Measurements from ENCODE around the gene HNRNPU. TPM values are rescaled to one million over a fixed set of nuclear protein-coding genes. Genes with fewer than 3 reads are reported as not detected.

The HNRNPU gene
- polyA plus RNA-seq, 1 of the 3 experiments (the other 2 are of a cell fraction) = 164 TPM

- H3K36me3 ChIP-seq (replicated peaks in 1 of 2; ENCODE audit: control insufficient read depth in 1 of 2, insufficient read depth in 2 of 2, low read length in 1 of 2) = no peaks in the 10 kb centered on the region
Measured at GRCh38 chr1:244878681-244879080, 14.3 kb upstream of the HNRNPU start.

GRCh38 chr1:244876228-244876910, 12.0 kb upstream of the HNRNPU start:
- Histone ChIP-seq H4K20me1 (ENCODE audit: insufficient read depth) (no peaks in the 10 kb centered on the region), H3K79me2 (ENCODE audit: insufficient read depth) (no peaks in the 10 kb centered on the region), H3K27ac (ENCODE audit: low read depth in 2 of 2, low read length in 1 of 2) (no peak overlapping the region), H3K4me1 (ENCODE audit: control insufficient read depth in 1 of 2, insufficient read depth in 2 of 2, low read depth in 1 of 2, low read length in 1 of 2) (no peaks in the 10 kb centered on the region), H3K27me3 (ENCODE audit: insufficient read depth) (no peaks in the 10 kb centered on the region), H3K4me3 (ENCODE audit: low read depth in 2 of 2, low read length in 1 of 2) (no peak overlapping the region), H2AFZ (ENCODE audit: low read depth) (no peak overlapping the region), H3K4me2 (no peak overlapping the region), H3K9me2 (no peaks in the 10 kb centered on the region), H3F3A (replicated peaks; ENCODE audit: insufficient read depth) (no peaks in the 10 kb centered on the region), H3K9ac (no peak overlapping the region), H3K9me3 (no peaks in the 10 kb centered on the region), H3K36me3 (replicated peaks in 1 of 2; ENCODE audit: control insufficient read depth in 1 of 2, insufficient read depth in 2 of 2, low read length in 1 of 2) (no peaks in the 10 kb centered on the region)
- DNase-seq = no peak
- TF ChIP-seq NFIC (IDR thresholded peaks at IDR 0.05; ENCODE audit: borderline replicate concordance) = no peak
- ChIA-PET CTCF (interaction anchor here (0.9 kb wide), 1 partner anchor 166 kb away, joined by 3 read pairs; no protein-coding TSS in a partner anchor), POLR2A (interaction anchor here (1.0 kb wide), 1 partner anchor 11 kb away, joined by 3 read pairs; no protein-coding TSS in a partner anchor)
- WGBS (ENCODE audit: low lambda C conversion rate) = 84% methylated on average over 8 of the region's 8 CpGs

More at GRCh38 chr1:244878681-244879080, 14.3 kb upstream of the HNRNPU start:
- Histone ChIP-seq H3K4me3 (ENCODE audit: low read depth in 2 of 2, low read length in 1 of 2) (no peak overlapping the region), H3F3A (replicated peaks; ENCODE audit: insufficient read depth) (no peaks in the 10 kb centered on the region), H3K27ac (ENCODE audit: low read depth in 2 of 2, low read length in 1 of 2) (no peak overlapping the region), H3K9me2 (no peaks in the 10 kb centered on the region), H3K4me1 (ENCODE audit: control insufficient read depth in 1 of 2, insufficient read depth in 2 of 2, low read depth in 1 of 2, low read length in 1 of 2) (no peaks in the 10 kb centered on the region), H3K79me2 (ENCODE audit: insufficient read depth) (no peaks in the 10 kb centered on the region), H3K4me2 (no peak overlapping the region), H3K9ac (no peak overlapping the region), H3K9me3 (no peaks in the 10 kb centered on the region), H4K20me1 (ENCODE audit: insufficient read depth) (no peaks in the 10 kb centered on the region), H2AFZ (ENCODE audit: low read depth) (no peak overlapping the region), H3K27me3 (ENCODE audit: insufficient read depth) (no peaks in the 10 kb centered on the region)
- DNase-seq = no peak
- CTCF ChIA-PET = no interaction called here
- 88% methylated on average over 5 of the region's 5 CpGs for WGBS (ENCODE audit: low lambda C conversion rate)
- POLR2A ChIA-PET = interaction anchor here (0.7 kb wide), 1 partner anchor 1451 kb away, joined by 3 read pairs; no protein-coding TSS in a partner anchor
- TF ChIP-seq RXRA (IDR thresholded peaks at IDR 0.05; ENCODE audit: borderline replicate concordance, low read depth) = no peak
- no peak for TF ChIP-seq FOXJ3 (CRISPR knock-in tag; IDR thresholded peaks at IDR 0.05)
- TF ChIP-seq FOXM1 (IDR thresholded peaks at IDR 0.05; ENCODE audit: low read depth) = no peak
- no peak for TF ChIP-seq RFX5 (IDR thresholded peaks at IDR 0.05; ENCODE audit: low read length)
- TF ChIP-seq EZH2phosphoT487 (IDR thresholded peaks at IDR 0.05; ENCODE audit: borderline replicate concordance, low read depth) = no peak
- TF ChIP-seq RCOR1 (IDR thresholded peaks at IDR 0.05; ENCODE audit: low read length) = no peak
- TF ChIP-seq TCF12 (IDR thresholded peaks at IDR 0.05) = no peak
- TF ChIP-seq USF1 (IDR thresholded peaks at IDR 0.05; ENCODE audit: borderline replicate concordance, low read depth) = no peak
- TF ChIP-seq GATA2 (CRISPR knock-in tag; IDR thresholded peaks at IDR 0.05) = no peak

GRCh38 chr1:244874974-244875579, 10.7 kb upstream of the HNRNPU start:
- TF ChIP-seq FOSL2 (IDR thresholded peaks at IDR 0.05; ENCODE audit: borderline replicate concordance, low read depth) (no peak), YY1 (IDR thresholded peaks at IDR 0.05; ENCODE audit: low read depth) (no peak), USF1 (IDR thresholded peaks at IDR 0.05; ENCODE audit: borderline replicate concordance, low read depth) (no peak), CHD2 (IDR thresholded peaks at IDR 0.05; ENCODE audit: low read length, partially characterized antibody) (no peak), NFIC (IDR thresholded peaks at IDR 0.05; ENCODE audit: borderline replicate concordance) (no peak), MEF2A (IDR thresholded peaks at IDR 0.05; ENCODE audit: borderline replicate concordance, low read depth) (no peak), FOXJ3 (CRISPR knock-in tag; IDR thresholded peaks at IDR 0.05) (no peak)

More at GRCh38 chr1:244874974-244875579, 10.7 kb upstream of the HNRNPU start:
- Histone ChIP-seq H2AFZ (ENCODE audit: low read depth) (no peak overlapping the region), H3K9ac (no peak overlapping the region), H3K79me2 (ENCODE audit: insufficient read depth) (no peaks in the 10 kb centered on the region), H3K4me1 (ENCODE audit: control insufficient read depth in 1 of 2, insufficient read depth in 2 of 2, low read depth in 1 of 2, low read length in 1 of 2) (no peaks in the 10 kb centered on the region), H3F3A (replicated peaks; ENCODE audit: insufficient read depth) (no peaks in the 10 kb centered on the region), H3K36me3 (replicated peaks in 1 of 2; ENCODE audit: control insufficient read depth in 1 of 2, insufficient read depth in 2 of 2, low read length in 1 of 2) (no peaks in the 10 kb centered on the region), H3K27me3 (ENCODE audit: insufficient read depth) (no peaks in the 10 kb centered on the region), H3K4me2 (no peak overlapping the region), H3K9me3 (no peaks in the 10 kb centered on the region), H4K20me1 (ENCODE audit: insufficient read depth) (no peaks in the 10 kb centered on the region), H3K27ac (ENCODE audit: low read depth in 2 of 2, low read length in 1 of 2) (no peak overlapping the region), H3K9me2 (no peaks in the 10 kb centered on the region), H3K4me3 (ENCODE audit: low read depth in 2 of 2, low read length in 1 of 2) (no peak overlapping the region)
- WGBS (ENCODE audit: low lambda C conversion rate) = 83% methylated on average over 7 of the region's 7 CpGs
- POLR2A ChIA-PET = no interaction called here
- no peak for DNase-seq
- CTCF ChIA-PET = interaction anchor here (1.1 kb wide), 1 partner anchor 168 kb away, joined by 5 read pairs; no protein-coding TSS in a partner anchor

Data from SK-N-SH (cell line).